Sigmoid colon (tissue), 7 donors: ENCODE results near the gene ME3. TPM values are rescaled to one million over a fixed set of nuclear protein-coding genes. Genes with fewer than 3 reads are reported as not detected.

Experiments
- DNase-seq: peaks from one replicate; pipeline ENCODE4 v3.0.0-alpha.2; 2019
- H3K27ac ChIP-seq, 4 donors: fragments of 200-600 bp; sonication (generic); one replicate each; pipeline ENCODE4 v1.5.1; 2016 to 2019; ENCODE audit warnings: mild to moderate bottlenecking in 1 of 4
- H3K27me3 ChIP-seq, 3 donors: fragments of 200-600 bp; sonication (generic); one replicate each; pipeline ENCODE4 v1.5.1; 2019; ENCODE audit warnings: mild to moderate bottlenecking in 1 of 3
- H3K36me3 ChIP-seq, 4 donors: fragments of 200-600 bp; sonication (generic); one replicate each; pipeline ENCODE4 v1.5.1; 2016 to 2019
- H3K4me1 ChIP-seq, 4 donors: fragments of 200-600 bp; sonication (generic); one replicate each; pipeline ENCODE4 v1.5.1; 2017 to 2019
- H3K4me3 ChIP-seq, 4 donors: fragments of 200-600 bp; sonication (generic); one replicate each; pipeline ENCODE4 v1.5.1; 2017 to 2019; ENCODE audit warnings: mild to moderate bottlenecking in 2 of 4, moderate library complexity in 1 of 4
- H3K9me3 ChIP-seq, 4 donors: fragments of 200-600 bp in 3 of 4; sonication (generic) in 3 of 4; one replicate each; pipeline versions ENCODE4 v1.5.1 to v1.6.1; 2013 to 2019
- CTCF ChIP-seq, 4 experiments: fragments of 450-650 bp in 3 of 4; fragments of 200-600 bp in 1 of 4; IDR thresholded peaks; one replicate each; pipeline ENCODE4 v1.5.1; 2016 to 2019; ENCODE audit warnings: antibody characterized with exemption in 4 of 4, mild to moderate bottlenecking in 3 of 4, moderate library complexity in 2 of 4
- EP300 ChIP-seq, 4 donors: sonication (generic); formaldehyde crosslinking; IDR thresholded peaks; one replicate each; pipeline ENCODE4 v1.6.1; 2017; ENCODE audit warnings: antibody characterized with exemption in 4 of 4
- POLR2A ChIP-seq, 2 donors: fragments of 450-650 bp; IDR thresholded peaks; one replicate each; pipeline ENCODE4 v1.6.1; 2016; ENCODE audit warnings: antibody characterized with exemption in 2 of 2, mild to moderate bottlenecking in 2 of 2, moderate library complexity in 2 of 2
- POLR2AphosphoS5 ChIP-seq, 4 donors: sonication (generic); formaldehyde crosslinking; IDR thresholded peaks; one replicate each; pipeline ENCODE4 v1.6.1; 2017; ENCODE audit warnings: antibody characterized with exemption in 4 of 4
- WGBS, 2 donors: extraction: QIAGEN DNeasy Blood & Tissue Kit; methylation state at CpG; one replicate each; pipeline ENCODE4 v1.1.7; 2013; 5-methylcytosine and 5-hydroxymethylcytosine counted together
- intact Hi-C: fragments of 100-400 bp; cut with DNase I; formaldehyde crosslinking; loops from one replicate; pipeline ENCODE4 v1.15.1; 2023
- polyA plus RNA-seq, 3 donors: library from polyadenylated mRNA; stranded (reverse); fragments of 200-250 nt; gene quantifications; one replicate each; pipeline ENCODE4 v1.2.3, GENCODE V29; 2013
- total RNA-seq, 4 donors: library from RNA; depleted of rRNA; stranded (reverse); fragments of >200 nt; gene quantifications; one replicate each; pipeline ENCODE4 v1.1.0, GENCODE V29; 2016
- donor health status: healthy with polysubstance abuse.
- donor health status: Bipolar disorder and iron deficiency.
- donor health status: healthy.

The ME3 gene
- total and polyA plus RNA-seq, 7 donors, result 7.8 to 53.2 (median 25.5) TPM

- Histone ChIP-seq H3K27ac (no peak overlapping the region), H3K27me3 (no peaks in the 10 kb centered on the region), H3K9me3 (no peaks in the 10 kb centered on the region), H3K36me3 (no peaks in the 10 kb centered on the region), H3K4me3 (no peak overlapping the region), H3K4me1 (peaks cover 0 to 25% (median 14%) of the 10 kb centered on the region in 4 donors)
- intact Hi-C loops, result no loop called here
- 48 to 67% methylated on average over 1 of the region's 1 CpG for WGBS, 2 donors
- no peak for DNase-seq
- TF ChIP-seq EP300 (IDR thresholded peaks at IDR 0.05) (no peak), CTCF (IDR thresholded peaks at IDR 0.05) (no peak), POLR2AphosphoS5 (IDR thresholded peaks at IDR 0.05) (no peak), POLR2A (IDR thresholded peaks at IDR 0.05) (no peak)
These were observed 158.6 kb downstream of the ME3 start for GRCh38 chr11:86513746-86514373.

- no peak overlapping the region for H3K4me3 ChIP-seq
- H3K27me3 ChIP-seq, result no peaks in the 10 kb centered on the region
- DNase-seq, result no peak
- TF ChIP-seq POLR2A (IDR thresholded peaks at IDR 0.05), result no peak
- TF ChIP-seq POLR2AphosphoS5 (IDR thresholded peaks at IDR 0.05), result no peak
- TF ChIP-seq EP300 (IDR thresholded peaks at IDR 0.05), result no peak
- TF ChIP-seq CTCF (IDR thresholded peaks at IDR 0.05), result no peak
- no peaks in the 10 kb centered on the region for H3K9me3 ChIP-seq
- H3K4me1 ChIP-seq, result peaks cover 0 to 21% (median 12%) of the 10 kb centered on the region in 4 donors
- no peak overlapping the region for H3K27ac ChIP-seq
- WGBS, 2 donors, result 90% methylated on average over 1 of the region's 1 CpG
- intact Hi-C loops, result no loop called here
- no peaks in the 10 kb centered on the region for H3K36me3 ChIP-seq
These were observed 159.3 kb downstream of the ME3 start for GRCh38 chr11:86513138-86513537.

GRCh38 chr11:86511086-86511551, 161.3 kb downstream of the ME3 start:
- 24 to 48% methylated on average over 3 of the region's 3 CpGs for WGBS, 2 donors
- Histone ChIP-seq H3K9me3 (no peaks in the 10 kb centered on the region), H3K4me3 (no peak overlapping the region), H3K4me1 (peaks cover 0 to 16% (median 12%) of the 10 kb centered on the region in 4 donors), H3K36me3 (peaks cover 0 to 8% (median 0%) of the 10 kb centered on the region in 4 donors), H3K27ac (peak overlapping the region in 1 of 4 donors; percentile 38), H3K27me3 (no peaks in the 10 kb centered on the region)
- intact Hi-C loops, result no loop called here
- no peak for DNase-seq
- TF ChIP-seq CTCF (IDR thresholded peaks at IDR 0.05) (no peak), POLR2A (IDR thresholded peaks at IDR 0.05) (no peak), EP300 (IDR thresholded peaks at IDR 0.05) (no peak), POLR2AphosphoS5 (IDR thresholded peaks at IDR 0.05) (no peak)

- no peak for DNase-seq
- TF ChIP-seq POLR2AphosphoS5 (IDR thresholded peaks at IDR 0.05), result no peak
- no peak for TF ChIP-seq CTCF (IDR thresholded peaks at IDR 0.05)
- no peak for TF ChIP-seq POLR2A (IDR thresholded peaks at IDR 0.05)
- no peak for TF ChIP-seq EP300 (IDR thresholded peaks at IDR 0.05)
- H3K9me3 ChIP-seq, result no peaks in the 10 kb centered on the region
- no peak overlapping the region for H3K4me3 ChIP-seq
- peaks cover 0 to 14% (median 12%) of the 10 kb centered on the region in 4 donors for H3K4me1 ChIP-seq
- H3K27ac ChIP-seq, result peak overlapping the region in 1 of 4 donors; percentile 38
- H3K36me3 ChIP-seq, result peaks cover 0 to 13% (median 0%) of the 10 kb centered on the region in 4 donors
- intact Hi-C loops, result no loop called here
- 15 to 59% methylated on average over 3 of the region's 3 CpGs for WGBS, 2 donors
- no peaks in the 10 kb centered on the region for H3K27me3 ChIP-seq
These were observed 161.7 kb downstream of the ME3 start for GRCh38 chr11:86510674-86511073.
